Measurements from ENCODE around the gene ROBO1. TPM values are rescaled to one million over a fixed set of nuclear protein-coding genes. Genes with fewer than 3 reads are reported as not detected.

Gene ROBO1
- total and polyA plus RNA-seq, 2 of the 13 experiments (the other 11 are each of a cell fraction or from before 2014, with no cell fraction given): 52.2 to 71.0 TPM

DNA sequence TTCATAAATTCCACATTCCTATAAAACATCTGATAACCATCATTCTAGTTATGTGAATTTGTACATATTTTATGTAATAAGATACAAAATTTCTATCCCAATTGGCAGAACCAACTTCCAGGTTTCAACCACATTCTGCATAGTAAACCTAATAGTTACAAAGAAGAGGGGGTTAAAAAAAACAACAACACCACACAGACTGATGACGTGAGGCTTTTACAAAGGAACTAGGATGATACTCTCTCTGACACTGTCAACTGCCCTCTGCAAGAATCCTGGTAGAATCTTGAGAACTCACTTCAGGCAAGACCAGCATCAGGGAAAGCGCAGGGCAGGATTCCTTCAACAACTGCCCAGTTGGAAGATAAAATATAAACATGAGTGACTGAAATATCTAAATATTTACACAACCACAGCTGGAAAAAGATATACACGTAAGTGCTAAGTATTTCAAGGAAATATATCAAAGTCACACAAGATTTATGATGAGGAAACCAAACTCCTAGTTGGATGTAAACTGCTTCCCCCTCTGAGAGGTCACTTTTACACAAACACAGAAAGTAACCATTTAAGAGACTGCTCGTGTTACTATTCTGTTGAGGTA, 816.4 kb downstream of the ROBO1 start:
- ChIA-PET POLR2A (no interaction called here), CTCF (ENCODE audit: low intra/inter-chr PET ratio, low total read pairs) (no interaction called here)
- in situ Hi-C loops (cut with HindIII; ENCODE audit: extremely low pct_ligation_motif_present, low pct_unique_long_range_greater_than_20kb): no loop called here
- ATAC-seq (no peak), FAIRE-seq (no peak), DNase-seq (ENCODE audit: low spot score) (no peak)
- TF ChIP-seq, protein P1, sequence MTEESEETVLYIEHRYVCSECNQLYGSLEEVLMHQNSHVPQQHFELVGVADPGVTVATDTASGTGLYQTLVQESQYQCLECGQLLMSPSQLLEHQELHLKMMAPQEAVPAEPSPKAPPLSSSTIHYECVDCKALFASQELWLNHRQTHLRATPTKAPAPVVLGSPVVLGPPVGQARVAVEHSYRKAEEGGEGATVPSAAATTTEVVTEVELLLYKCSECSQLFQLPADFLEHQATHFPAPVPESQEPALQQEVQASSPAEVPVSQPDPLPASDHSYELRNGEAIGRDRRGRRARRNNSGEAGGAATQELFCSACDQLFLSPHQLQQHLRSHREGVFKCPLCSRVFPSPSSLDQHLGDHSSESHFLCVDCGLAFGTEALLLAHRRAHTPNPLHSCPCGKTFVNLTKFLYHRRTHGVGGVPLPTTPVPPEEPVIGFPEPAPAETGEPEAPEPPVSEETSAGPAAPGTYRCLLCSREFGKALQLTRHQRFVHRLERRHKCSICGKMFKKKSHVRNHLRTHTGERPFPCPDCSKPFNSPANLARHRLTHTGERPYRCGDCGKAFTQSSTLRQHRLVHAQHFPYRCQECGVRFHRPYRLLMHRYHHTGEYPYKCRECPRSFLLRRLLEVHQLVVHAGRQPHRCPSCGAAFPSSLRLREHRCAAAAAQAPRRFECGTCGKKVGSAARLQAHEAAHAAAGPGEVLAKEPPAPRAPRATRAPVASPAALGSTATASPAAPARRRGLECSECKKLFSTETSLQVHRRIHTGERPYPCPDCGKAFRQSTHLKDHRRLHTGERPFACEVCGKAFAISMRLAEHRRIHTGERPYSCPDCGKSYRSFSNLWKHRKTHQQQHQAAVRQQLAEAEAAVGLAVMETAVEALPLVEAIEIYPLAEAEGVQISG (CRISPR knock-in tag; IDR thresholded peaks at IDR 0.05): no peak
- TF ChIP-seq CREB1 (IDR thresholded peaks at IDR 0.05): no peak
- TF ChIP-seq CREB1 (CRISPR knock-in tag; IDR thresholded peaks at IDR 0.05): 0 out of 2 replicates have a peak, but pooled peaks have one; percentile 15
- no peak for TF ChIP-seq ZNF546 (CRISPR knock-in tag; conservative IDR thresholded peaks at IDR 0.05)
- no peak for TF ChIP-seq IRF2 (CRISPR knock-in tag; IDR thresholded peaks at IDR 0.05)
- TF ChIP-seq, protein P2, sequence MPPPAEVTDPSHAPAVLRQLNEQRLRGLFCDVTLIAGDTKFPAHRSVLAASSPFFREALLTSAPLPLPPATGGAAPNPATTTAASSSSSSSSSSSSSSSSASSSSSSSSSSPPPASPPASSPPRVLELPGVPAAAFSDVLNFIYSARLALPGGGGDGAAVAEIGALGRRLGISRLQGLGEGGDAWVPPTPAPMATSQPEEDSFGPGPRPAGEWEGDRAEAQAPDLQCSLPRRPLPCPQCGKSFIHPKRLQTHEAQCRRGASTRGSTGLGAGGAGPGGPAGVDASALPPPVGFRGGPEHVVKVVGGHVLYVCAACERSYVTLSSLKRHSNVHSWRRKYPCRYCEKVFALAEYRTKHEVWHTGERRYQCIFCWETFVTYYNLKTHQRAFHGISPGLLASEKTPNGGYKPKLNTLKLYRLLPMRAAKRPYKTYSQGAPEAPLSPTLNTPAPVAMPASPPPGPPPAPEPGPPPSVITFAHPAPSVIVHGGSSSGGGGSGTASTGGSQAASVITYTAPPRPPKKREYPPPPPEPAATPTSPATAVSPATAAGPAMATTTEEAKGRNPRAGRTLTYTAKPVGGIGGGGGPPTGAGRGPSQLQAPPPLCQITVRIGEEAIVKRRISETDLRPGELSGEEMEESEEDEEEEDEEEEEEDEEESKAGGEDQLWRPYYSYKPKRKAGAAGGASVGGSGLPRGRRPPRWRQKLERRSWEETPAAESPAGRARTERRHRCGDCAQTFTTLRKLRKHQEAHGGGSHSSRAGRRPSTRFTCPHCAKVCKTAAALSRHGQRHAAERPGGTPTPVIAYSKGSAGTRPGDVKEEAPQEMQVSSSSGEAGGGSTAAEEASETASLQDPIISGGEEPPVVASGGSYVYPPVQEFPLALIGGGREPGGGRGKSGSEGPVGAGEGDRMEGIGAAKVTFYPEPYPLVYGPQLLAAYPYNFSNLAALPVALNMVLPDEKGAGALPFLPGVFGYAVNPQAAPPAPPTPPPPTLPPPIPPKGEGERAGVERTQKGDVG (CRISPR knock-in tag; IDR thresholded peaks at IDR 0.05; ENCODE audit: borderline replicate concordance): no peak
- no peak for TF ChIP-seq NBN (conservative IDR thresholded peaks at IDR 0.05)
- TF ChIP-seq DPF2 (CRISPR knock-in tag; IDR thresholded peaks at IDR 0.05; ENCODE audit: borderline replicate concordance, low read depth): no peak
- no peak for TF ChIP-seq CENPT (CRISPR knock-in tag; IDR thresholded peaks at IDR 0.05; ENCODE audit: low read depth)
- TF ChIP-seq ZNF121 (CRISPR knock-in tag; IDR thresholded peaks at IDR 0.05): no peak
- Histone ChIP-seq H3K27ac (ENCODE audit: extremely low read length, insufficient read depth, low read length) (no peak overlapping the region), H3K4me3 (replicated peaks in 1 of 3; ENCODE audit: insufficient read depth in 1 of 3, low read depth in 2 of 3, low read length in 3 of 3) (no peak overlapping the region), H2AFZ (ENCODE audit: low read length) (no peak overlapping the region), H3K27me3 (ENCODE audit: control insufficient read depth in 1 of 2, insufficient read depth in 2 of 2, low read length in 2 of 2) (no peaks in the 10 kb centered on the region), H3K4me1 (ENCODE audit: insufficient read depth, low read length) (peaks cover 12% of the 10 kb centered on the region; the same call in 1 of the 2 replicates), H3K9ac (ENCODE audit: insufficient read depth, low read depth, low read length) (no peak overlapping the region), H3K9me3 (ENCODE audit: low read length) (no peaks in the 10 kb centered on the region), H3K4me2 (ENCODE audit: low read depth, low read length) (no peak overlapping the region), H3K79me2 (ENCODE audit: insufficient read depth, low read length) (peaks cover 54% of the 10 kb centered on the region), H3K36me3 (replicated peaks in 1 of 2; ENCODE audit: control insufficient read depth in 1 of 2, insufficient read depth in 2 of 2, low read length in 2 of 2) (no peaks in the 10 kb centered on the region; a peak in 1 of 5 replicates), H4K20me1 (ENCODE audit: insufficient read depth, low read length) (0 out of 2 replicates have a peak, but pooled peaks cover 2% of the 10 kb centered on the region)
- no TSS peak for BruUV-seq (replicated peaks)
- intact Hi-C loops (cut with micrococcal nuclease; ENCODE audit: unreplicated experiment): no loop called here
- WGBS (ENCODE audit: low lambda C conversion rate): 66% methylated on average over 4 of the region's 4 CpGs
